Testis (tissue), 3 donors: ENCODE data around the gene SPATA1. TPM values are rescaled to one million over a fixed set of nuclear protein-coding genes. Genes with fewer than 3 reads are reported as not detected.

Source experiments
- DNase-seq: peaks from one replicate; pipeline ENCODE4 v3.0.0-alpha.2; 2019
- H3K27ac ChIP-seq, 2 donors: fragments of 200-600 bp; sonication (generic); one replicate each; pipeline ENCODE4 v1.5.1; 2019
- H3K27me3 ChIP-seq: fragments of 200-600 bp; sonication (generic); one replicate; pipeline ENCODE4 v1.5.1; 2019
- H3K36me3 ChIP-seq: fragments of 200-600 bp; sonication (generic); one replicate; pipeline ENCODE4 v1.5.1; 2017; ENCODE audit warnings: low read depth; ENCODE audit errors: missing control alignments
- H3K4me1 ChIP-seq: fragments of 200-600 bp; sonication (generic); one replicate; pipeline ENCODE4 v1.5.1; 2019
- H3K4me3 ChIP-seq, 2 donors: fragments of 200-600 bp; sonication (generic); one replicate each; pipeline ENCODE4 v1.5.1; 2017 to 2019
- H3K9me3 ChIP-seq: fragments of 200-600 bp; sonication (generic); one replicate; pipeline ENCODE4 v1.5.1; 2017
- POLR2A ChIP-seq: fragments of 450-650 bp; IDR thresholded peaks from one replicate; pipeline ENCODE4 v1.6.1; 2017; ENCODE audit warnings: antibody characterized with exemption, mild to moderate bottlenecking, moderate library complexity
- WGBS, 2 donors: methylation state at CpG; one replicate each; pipeline ENCODE4 v1.1.5; 2018; 5-methylcytosine and 5-hydroxymethylcytosine counted together
- intact Hi-C: fragments of 100-400 bp; cut with DNase I; formaldehyde crosslinking; loops from one replicate; pipeline ENCODE4 v1.15.1; 2023; ENCODE audit warnings: low total_unique reads
- polyA plus RNA-seq: library from polyadenylated mRNA; stranded (reverse); fragments of 350-450 nt; fragmentation: Illumina TruSeq; extraction: RNeasy Lipid Tissue Mini Kit (QIAGEN cat#74804); gene quantifications from one replicate; pipeline ENCODE4 v1.2.3, GENCODE V29; 2014; ENCODE audit warnings: low read depth, low replicate concordance; ENCODE audit not compliant: insufficient read depth
- total RNA-seq, 2 donors: library from RNA; depleted of rRNA; stranded (reverse); fragments of >200 nt; gene quantifications; one replicate each; pipeline ENCODE4 v1.2.3, GENCODE V29; 2016
- TF ChIP-seq, protein P1 (sequence below), 3 experiments: fragments of 450-650 bp in 2 of 3; fragments of 200-600 bp in 1 of 3; sonication (generic) in 1 of 3; IDR thresholded peaks; one replicate each; pipeline ENCODE4 v1.5.1; 2016 to 2019; ENCODE audit warnings: antibody characterized with exemption in 3 of 3, mild to moderate bottlenecking in 2 of 3, moderate library complexity in 1 of 3

The SPATA1 gene
- total and polyA plus RNA-seq, 3 donors from 2014 or later = 6.0 to 17.6 (median 7.1) TPM

DNA sequence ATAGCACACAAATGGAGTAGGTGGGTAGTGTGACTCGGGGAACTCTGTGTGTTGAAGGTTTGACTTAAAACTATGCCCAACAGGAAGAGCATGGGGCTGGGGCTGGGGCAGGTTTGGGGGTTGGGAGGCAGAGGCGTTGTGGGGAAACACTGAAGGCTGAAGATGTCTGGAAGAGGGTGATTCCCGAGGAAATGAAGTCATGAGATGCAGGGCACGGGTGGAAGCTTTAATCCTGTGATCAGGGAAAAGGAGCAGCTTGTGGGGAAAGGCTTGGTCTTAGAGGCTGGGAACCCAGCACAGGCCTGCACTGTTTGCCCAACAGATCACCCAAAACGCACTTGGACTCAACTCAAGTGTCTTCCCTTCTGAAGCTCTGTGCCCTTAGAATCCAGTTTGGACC lies 94.6 kb downstream of the SPATA1 start:
- Histone ChIP-seq H3K36me3 (no peaks in the 10 kb centered on the region), H3K27me3 (no peaks in the 10 kb centered on the region), H3K9me3 (no peaks in the 10 kb centered on the region), H3K4me1 (peaks cover 18% of the 10 kb centered on the region), H3K4me3 (no peak overlapping the region), H3K27ac (no peak overlapping the region)
- no peak for DNase-seq
- WGBS, 2 donors = 90 to 93% methylated on average over 5 of the region's 5 CpGs
- intact Hi-C loops = no loop called here
- TF ChIP-seq, protein P1, sequence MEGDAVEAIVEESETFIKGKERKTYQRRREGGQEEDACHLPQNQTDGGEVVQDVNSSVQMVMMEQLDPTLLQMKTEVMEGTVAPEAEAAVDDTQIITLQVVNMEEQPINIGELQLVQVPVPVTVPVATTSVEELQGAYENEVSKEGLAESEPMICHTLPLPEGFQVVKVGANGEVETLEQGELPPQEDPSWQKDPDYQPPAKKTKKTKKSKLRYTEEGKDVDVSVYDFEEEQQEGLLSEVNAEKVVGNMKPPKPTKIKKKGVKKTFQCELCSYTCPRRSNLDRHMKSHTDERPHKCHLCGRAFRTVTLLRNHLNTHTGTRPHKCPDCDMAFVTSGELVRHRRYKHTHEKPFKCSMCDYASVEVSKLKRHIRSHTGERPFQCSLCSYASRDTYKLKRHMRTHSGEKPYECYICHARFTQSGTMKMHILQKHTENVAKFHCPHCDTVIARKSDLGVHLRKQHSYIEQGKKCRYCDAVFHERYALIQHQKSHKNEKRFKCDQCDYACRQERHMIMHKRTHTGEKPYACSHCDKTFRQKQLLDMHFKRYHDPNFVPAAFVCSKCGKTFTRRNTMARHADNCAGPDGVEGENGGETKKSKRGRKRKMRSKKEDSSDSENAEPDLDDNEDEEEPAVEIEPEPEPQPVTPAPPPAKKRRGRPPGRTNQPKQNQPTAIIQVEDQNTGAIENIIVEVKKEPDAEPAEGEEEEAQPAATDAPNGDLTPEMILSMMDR (IDR thresholded peaks at IDR 0.05) = no peak
- no peak for TF ChIP-seq POLR2A

DNA sequence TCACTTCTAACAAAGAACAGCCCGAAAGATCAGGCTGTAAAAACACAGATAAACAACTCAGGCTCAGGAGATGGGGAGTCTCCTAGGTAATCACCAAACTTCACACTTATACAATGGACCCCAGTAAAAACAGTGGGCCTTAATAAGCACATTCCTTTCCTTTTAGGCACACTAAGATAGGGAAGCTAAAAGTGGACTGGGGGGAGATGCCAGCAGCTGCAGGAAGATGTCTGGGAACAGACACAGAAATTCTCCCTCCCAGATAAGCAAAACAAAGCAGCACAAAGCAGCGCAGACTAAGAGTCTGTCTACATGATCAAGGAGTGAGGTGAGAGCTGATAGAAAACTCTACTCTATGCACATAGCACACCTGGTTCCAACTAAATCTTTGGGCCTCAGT lies 97.0 kb downstream of the SPATA1 start:
- Histone ChIP-seq H3K4me3 (no peak overlapping the region), H3K27me3 (no peaks in the 10 kb centered on the region), H3K27ac (peak overlapping the region; percentile 67 to 87), H3K9me3 (no peaks in the 10 kb centered on the region), H3K36me3 (no peaks in the 10 kb centered on the region), H3K4me1 (peaks cover 18% of the 10 kb centered on the region)
- WGBS, 2 donors = 20 to 44% methylated on average over 2 of the region's 2 CpGs
- TF ChIP-seq, protein P1 (IDR thresholded peaks at IDR 0.05) = no peak
- no peak for TF ChIP-seq POLR2A
- intact Hi-C loops = no loop called here
- DNase-seq = no peak

DNA sequence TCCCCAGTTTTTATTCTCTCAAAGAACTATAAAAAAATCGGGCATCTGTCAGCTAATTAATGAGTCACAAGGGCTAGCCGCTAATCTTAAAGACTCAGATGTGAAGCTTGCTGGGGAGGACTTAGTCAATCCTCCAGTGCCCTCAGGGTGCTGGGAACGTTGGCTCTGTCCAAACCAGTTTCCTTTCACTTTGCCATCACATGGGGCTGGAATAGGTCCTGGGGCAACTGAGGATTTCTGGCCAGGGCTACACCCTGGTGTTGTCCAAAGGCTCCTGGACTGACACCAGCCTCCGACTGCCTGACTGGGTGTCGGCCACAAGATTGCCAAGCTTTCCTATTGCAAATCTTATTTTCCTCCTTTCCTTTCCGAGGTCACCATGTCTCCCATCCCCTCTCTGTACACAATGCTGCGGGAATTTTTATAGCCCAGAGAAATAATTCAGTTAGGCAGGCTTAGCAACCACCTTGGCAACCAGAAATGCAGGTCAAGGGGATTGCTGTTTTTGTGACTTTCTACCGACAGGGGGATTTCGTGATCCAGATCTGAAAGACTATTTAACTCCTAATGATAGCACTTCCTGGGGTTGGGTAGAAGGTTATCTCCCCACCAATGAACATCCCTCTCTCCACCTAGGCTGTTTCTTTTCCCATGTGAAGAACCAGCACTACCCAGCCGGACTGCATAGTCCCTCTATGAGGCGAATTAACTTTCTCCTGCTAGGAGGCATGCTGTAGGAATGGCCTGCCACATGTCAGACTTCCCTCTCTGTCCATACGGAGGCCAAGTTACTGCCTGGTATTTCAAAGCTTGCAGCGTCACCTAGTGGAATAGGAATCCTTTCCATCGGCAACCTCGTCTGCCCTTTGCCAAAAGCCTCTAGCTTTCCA lies 98.0 kb downstream of the SPATA1 start:
- peaks cover 9% of the 10 kb centered on the region for H3K4me1 ChIP-seq
- peak overlapping the region in 1 of 2 donors; percentile 16 for H3K4me3 ChIP-seq
- H3K27ac ChIP-seq = peak overlapping the region; percentile 67 to 87
- H3K9me3 ChIP-seq = no peaks in the 10 kb centered on the region
- DNase-seq = no peak
- H3K36me3 ChIP-seq = no peaks in the 10 kb centered on the region
- WGBS, 2 donors = 53 to 57% methylated on average over 15 of the region's 15 CpGs
- intact Hi-C loops = no loop called here
- no peaks in the 10 kb centered on the region for H3K27me3 ChIP-seq
- TF ChIP-seq, protein P1 (IDR thresholded peaks at IDR 0.05) = peak in 2 of 3 experiments; percentile 33 to 49
- TF ChIP-seq POLR2A = no peak

DNA sequence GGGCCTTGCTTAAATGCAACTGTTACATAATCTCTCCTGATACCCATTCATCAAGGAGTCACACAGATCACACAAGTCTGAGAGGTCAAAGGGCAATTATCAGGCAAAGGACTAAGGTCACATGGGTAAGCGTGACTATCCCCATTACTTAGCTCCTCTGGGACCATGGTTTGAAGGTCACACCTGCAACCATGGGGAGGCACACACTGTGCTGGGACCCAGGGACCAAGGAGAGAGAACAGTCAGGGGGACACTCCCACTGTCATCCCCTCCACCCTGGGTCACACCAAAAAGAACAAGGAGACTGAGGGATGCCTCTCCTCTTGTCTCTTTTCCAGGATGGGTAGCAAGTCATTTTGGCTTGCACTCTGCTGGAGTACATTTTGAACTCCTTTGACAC lies 99.0 kb downstream of the SPATA1 start:
- TF ChIP-seq, protein P1 (IDR thresholded peaks at IDR 0.05) = no peak
- no peak for TF ChIP-seq POLR2A
- 78 to 100% methylated on average over 1 of the region's 1 CpG for WGBS, 2 donors

More for the DNA sequence above, 99.0 kb downstream of the SPATA1 start:
- intact Hi-C loops = no loop called here
- no peak overlapping the region for H3K4me3 ChIP-seq
- no peaks in the 10 kb centered on the region for H3K27me3 ChIP-seq
- H3K27ac ChIP-seq = no peak overlapping the region
- no peaks in the 10 kb centered on the region for H3K36me3 ChIP-seq
- DNase-seq = no peak
- H3K9me3 ChIP-seq = no peaks in the 10 kb centered on the region
- H3K4me1 ChIP-seq = peaks cover 8% of the 10 kb centered on the region
